ENCODE data around the gene CFAP73. TPM values are rescaled to one million over a fixed set of nuclear protein-coding genes. Genes with fewer than 3 reads are reported as not detected.

The CFAP73 gene
- total and polyA plus RNA-seq, 4 donors: 10.4 to 40.6 (median 14.6) TPM

DNA sequence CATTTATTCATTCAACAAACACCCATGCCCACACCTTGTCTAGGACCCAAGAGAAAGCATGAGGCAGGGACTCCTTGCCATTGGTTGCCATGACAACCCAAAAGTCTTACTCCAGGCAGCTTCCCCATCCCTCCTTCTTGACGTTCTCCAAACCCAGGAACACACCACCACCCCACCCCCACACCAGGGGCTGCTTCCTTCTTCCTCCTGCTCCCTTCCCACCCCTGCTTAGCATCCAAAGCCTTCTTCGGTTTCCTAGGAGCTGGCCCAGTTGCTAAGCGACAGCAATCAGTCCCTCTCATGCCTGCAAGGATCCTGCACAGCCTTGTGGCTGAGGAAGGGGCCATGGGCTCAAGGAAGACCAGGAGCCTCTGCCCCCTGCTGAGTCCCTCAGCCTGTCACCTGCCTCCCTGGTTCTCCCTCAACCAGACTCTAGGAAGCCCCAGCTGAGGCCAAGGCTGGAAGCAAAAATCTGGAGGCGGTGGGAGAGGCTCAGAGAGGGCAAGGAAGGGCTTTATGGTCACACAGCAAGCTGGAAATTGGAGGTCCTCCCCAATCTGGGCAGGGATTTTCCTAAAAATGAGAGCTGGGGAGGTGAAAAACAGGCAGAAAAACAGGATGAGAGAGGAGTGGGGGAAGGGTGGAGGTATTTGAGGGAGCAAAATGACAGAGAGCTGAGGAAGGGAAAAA, 29.4 kb upstream of the CFAP73 start:
- no peaks in the 10 kb centered on the region for H3K27me3 ChIP-seq (ENCODE audit: control insufficient read depth in 3 of 3, insufficient read depth in 3 of 3, low read length in 2 of 3)
- no peaks in the 10 kb centered on the region for H3K4me1 ChIP-seq (ENCODE audit: control insufficient read depth in 5 of 5, insufficient read depth in 5 of 5, low read length in 5 of 5)
- no peak overlapping the region for H3K4me3 ChIP-seq
- H3K36me3 ChIP-seq (ENCODE audit: control insufficient read depth in 4 of 4, insufficient read depth in 4 of 4, low read length in 4 of 4): no peaks in the 10 kb centered on the region
- H3K27ac ChIP-seq (ENCODE audit: low read depth in 1 of 2, low read length in 1 of 2): no peak overlapping the region
- TF ChIP-seq, protein P1, sequence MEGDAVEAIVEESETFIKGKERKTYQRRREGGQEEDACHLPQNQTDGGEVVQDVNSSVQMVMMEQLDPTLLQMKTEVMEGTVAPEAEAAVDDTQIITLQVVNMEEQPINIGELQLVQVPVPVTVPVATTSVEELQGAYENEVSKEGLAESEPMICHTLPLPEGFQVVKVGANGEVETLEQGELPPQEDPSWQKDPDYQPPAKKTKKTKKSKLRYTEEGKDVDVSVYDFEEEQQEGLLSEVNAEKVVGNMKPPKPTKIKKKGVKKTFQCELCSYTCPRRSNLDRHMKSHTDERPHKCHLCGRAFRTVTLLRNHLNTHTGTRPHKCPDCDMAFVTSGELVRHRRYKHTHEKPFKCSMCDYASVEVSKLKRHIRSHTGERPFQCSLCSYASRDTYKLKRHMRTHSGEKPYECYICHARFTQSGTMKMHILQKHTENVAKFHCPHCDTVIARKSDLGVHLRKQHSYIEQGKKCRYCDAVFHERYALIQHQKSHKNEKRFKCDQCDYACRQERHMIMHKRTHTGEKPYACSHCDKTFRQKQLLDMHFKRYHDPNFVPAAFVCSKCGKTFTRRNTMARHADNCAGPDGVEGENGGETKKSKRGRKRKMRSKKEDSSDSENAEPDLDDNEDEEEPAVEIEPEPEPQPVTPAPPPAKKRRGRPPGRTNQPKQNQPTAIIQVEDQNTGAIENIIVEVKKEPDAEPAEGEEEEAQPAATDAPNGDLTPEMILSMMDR (IDR thresholded peaks at IDR 0.05; ENCODE audit: control extremely low read depth, extremely low read depth): no peak
- H3K9ac ChIP-seq (ENCODE audit: insufficient read depth in 1 of 2, low read length in 2 of 2): no peak overlapping the region
- peaks cover 0 to 12% (median 2%) of the 10 kb centered on the region in 4 donors for H3K9me3 ChIP-seq (ENCODE audit: control insufficient read depth in 4 of 4, insufficient read depth in 3 of 4, low read length in 3 of 4)
- ATAC-seq (ENCODE audit: insufficient read depth, low FRiP score): no peak
- 31 to 41% methylated on average over 4 of the region's 4 CpGs for WGBS, 2 donors
- no peak for DNase-seq

DNA sequence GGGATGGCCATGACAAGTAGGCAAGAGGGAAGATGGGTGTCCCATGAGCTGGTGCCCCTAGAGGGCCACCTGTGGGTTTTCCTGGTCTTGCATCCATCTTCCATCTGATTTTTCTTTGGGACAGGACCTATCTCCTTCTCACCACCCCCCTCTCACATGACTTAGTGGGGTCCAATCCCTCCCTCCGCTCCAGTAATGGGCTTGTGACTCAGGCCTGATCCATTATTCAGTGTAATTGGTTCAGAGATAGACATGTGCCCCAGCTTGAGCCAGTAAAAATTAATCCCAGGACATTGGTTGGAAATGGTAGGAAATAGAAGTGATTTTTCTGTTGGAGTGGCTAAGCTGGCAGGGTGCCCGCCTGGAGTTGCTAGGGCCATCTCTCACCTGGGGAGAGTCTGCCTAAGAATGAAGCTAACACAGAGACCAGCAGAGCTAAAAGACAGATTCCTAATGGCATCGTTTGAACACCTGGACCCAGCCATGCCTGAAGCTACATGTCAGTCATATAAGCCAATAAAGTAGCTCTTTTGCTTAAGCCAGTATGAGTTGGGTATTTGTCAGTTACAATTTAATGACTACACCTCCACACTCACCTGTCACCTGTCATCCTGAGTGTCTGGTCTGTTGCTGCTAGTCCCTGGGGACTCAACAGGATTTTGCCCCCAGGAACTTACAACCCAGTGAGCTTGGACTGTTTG, 28.7 kb upstream of the CFAP73 start:
- H3K4me3 ChIP-seq: no peak overlapping the region
- TF ChIP-seq, protein P1 (IDR thresholded peaks at IDR 0.05; ENCODE audit: control extremely low read depth, extremely low read depth): no peak
- WGBS, 2 donors: 76 to 88% methylated on average over 3 of the region's 3 CpGs
- H3K9ac ChIP-seq (ENCODE audit: insufficient read depth in 1 of 2, low read length in 2 of 2): no peak overlapping the region
- no peak for ATAC-seq (ENCODE audit: insufficient read depth, low FRiP score)
- no peak for DNase-seq
- no peaks in the 10 kb centered on the region for H3K36me3 ChIP-seq (ENCODE audit: control insufficient read depth in 4 of 4, insufficient read depth in 4 of 4, low read length in 4 of 4)
- H3K9me3 ChIP-seq (ENCODE audit: control insufficient read depth in 4 of 4, insufficient read depth in 3 of 4, low read length in 3 of 4): peaks cover 0 to 12% (median 2%) of the 10 kb centered on the region in 4 donors
- H3K4me1 ChIP-seq (ENCODE audit: control insufficient read depth in 5 of 5, insufficient read depth in 5 of 5, low read length in 5 of 5): no peaks in the 10 kb centered on the region
- no peak overlapping the region for H3K27ac ChIP-seq (ENCODE audit: low read depth in 1 of 2, low read length in 1 of 2)
- no peaks in the 10 kb centered on the region for H3K27me3 ChIP-seq (ENCODE audit: control insufficient read depth in 3 of 3, insufficient read depth in 3 of 3, low read length in 2 of 3)

DNA sequence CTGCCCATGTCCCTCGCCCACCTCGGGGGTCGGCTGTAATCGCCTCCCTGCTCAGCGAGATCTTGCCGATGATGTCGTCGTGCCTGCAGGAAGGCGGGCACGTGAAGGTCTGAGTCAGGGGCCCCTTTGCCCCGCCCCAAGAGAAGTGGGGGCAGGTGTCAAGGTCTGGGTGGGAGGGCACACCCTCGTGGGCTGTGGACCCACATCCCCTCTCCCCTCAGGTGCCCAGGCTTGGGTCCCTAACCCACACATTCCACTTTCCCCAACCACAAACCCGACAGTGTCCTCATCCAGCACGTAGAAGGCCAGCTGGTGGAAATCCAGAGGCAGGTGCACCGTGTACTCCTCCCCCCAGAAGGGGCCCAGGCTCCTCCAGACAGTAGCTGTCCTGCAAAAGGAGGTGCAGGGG, 21.7 kb upstream of the CFAP73 start:
- TF ChIP-seq, protein P1 (IDR thresholded peaks at IDR 0.05; ENCODE audit: control extremely low read depth, extremely low read depth): no peak
- Histone ChIP-seq H3K9ac (ENCODE audit: insufficient read depth in 1 of 2, low read length in 2 of 2) (no peak overlapping the region), H3K27me3 (ENCODE audit: control insufficient read depth in 3 of 3, insufficient read depth in 3 of 3, low read length in 2 of 3) (no peaks in the 10 kb centered on the region), H3K9me3 (ENCODE audit: control insufficient read depth in 4 of 4, insufficient read depth in 3 of 4, low read length in 3 of 4) (peaks cover 0 to 9% (median 2%) of the 10 kb centered on the region in 4 donors), H3K4me1 (ENCODE audit: control insufficient read depth in 5 of 5, insufficient read depth in 5 of 5, low read length in 5 of 5) (no peaks in the 10 kb centered on the region), H3K36me3 (ENCODE audit: control insufficient read depth in 4 of 4, insufficient read depth in 4 of 4, low read length in 4 of 4) (no peaks in the 10 kb centered on the region), H3K27ac (ENCODE audit: low read depth in 1 of 2, low read length in 1 of 2) (no peak overlapping the region), H3K4me3 (no peak overlapping the region)
- no peak for ATAC-seq (ENCODE audit: insufficient read depth, low FRiP score)
- WGBS, 2 donors: 37 to 40% methylated on average over 15 of the region's 15 CpGs
- DNase-seq: no peak

Data from lung (tissue), 12 donors.